Activated naive CD8-positive, alpha-beta T cell treated with anti-CD3 and anti-CD28 coated beads, Interleukin-2, amount 10 ng/mL, durations not matched to agents 7 days and 5 days (primary cell): ENCODE measurements around the gene RCAN3. TPM values are rescaled to one million over a fixed set of nuclear protein-coding genes. Genes with fewer than 3 reads are reported as not detected.

ENCODE experiments used
- ATAC-seq: fragments of 150-1000 bp; cut with Tn5 transposase; one replicate; pipeline ENCODE4 v1.10.0; 2021; ENCODE audit warnings: low read depth, moderate library complexity
- POLR2A ChIA-PET: fragments of 350-600 bp; sonication (Branson Sonifier 250); formaldehyde crosslinking; loops from one replicate; lab custom pipeline; 2021; ENCODE audit warnings: antibody characterized with exemption; lab: Charles Lee
- DNase-seq: peaks from one replicate; pipeline ENCODE4 v3.0.0; 2021
- H3K27ac Mint-ChIP-seq: one replicate; pipeline ENCODE4 v1.8.0; 2022; ENCODE audit warnings: mild to moderate bottlenecking, mixed read lengths
- H3K27me3 Mint-ChIP-seq: one replicate; pipeline ENCODE4 v1.8.0; 2022; ENCODE audit warnings: mild to moderate bottlenecking, moderate library complexity, mixed read lengths
- H3K36me3 Mint-ChIP-seq: one replicate; pipeline ENCODE4 v1.8.0; 2021; ENCODE audit warnings: mild to moderate bottlenecking, mixed read lengths
- H3K4me1 Mint-ChIP-seq: one replicate; pipeline ENCODE4 v1.8.0; 2021; ENCODE audit warnings: mixed read lengths
- H3K4me3 Mint-ChIP-seq: one replicate; pipeline ENCODE4 v1.8.0; 2022; ENCODE audit warnings: mild to moderate bottlenecking, moderate library complexity, mixed read lengths
- H3K9me3 Mint-ChIP-seq: one replicate; pipeline ENCODE4 v1.8.0; 2021; ENCODE audit warnings: mixed read lengths
- total RNA-seq, 2 experiments: library from RNA; stranded (reverse); gene quantifications; one replicate each; pipeline ENCODE4 v1.2.3, GENCODE V29; 2021

The RCAN3 gene
- total RNA-seq, 2 experiments from 2014 or later, result 77.4 to 84.8 TPM

DNA sequence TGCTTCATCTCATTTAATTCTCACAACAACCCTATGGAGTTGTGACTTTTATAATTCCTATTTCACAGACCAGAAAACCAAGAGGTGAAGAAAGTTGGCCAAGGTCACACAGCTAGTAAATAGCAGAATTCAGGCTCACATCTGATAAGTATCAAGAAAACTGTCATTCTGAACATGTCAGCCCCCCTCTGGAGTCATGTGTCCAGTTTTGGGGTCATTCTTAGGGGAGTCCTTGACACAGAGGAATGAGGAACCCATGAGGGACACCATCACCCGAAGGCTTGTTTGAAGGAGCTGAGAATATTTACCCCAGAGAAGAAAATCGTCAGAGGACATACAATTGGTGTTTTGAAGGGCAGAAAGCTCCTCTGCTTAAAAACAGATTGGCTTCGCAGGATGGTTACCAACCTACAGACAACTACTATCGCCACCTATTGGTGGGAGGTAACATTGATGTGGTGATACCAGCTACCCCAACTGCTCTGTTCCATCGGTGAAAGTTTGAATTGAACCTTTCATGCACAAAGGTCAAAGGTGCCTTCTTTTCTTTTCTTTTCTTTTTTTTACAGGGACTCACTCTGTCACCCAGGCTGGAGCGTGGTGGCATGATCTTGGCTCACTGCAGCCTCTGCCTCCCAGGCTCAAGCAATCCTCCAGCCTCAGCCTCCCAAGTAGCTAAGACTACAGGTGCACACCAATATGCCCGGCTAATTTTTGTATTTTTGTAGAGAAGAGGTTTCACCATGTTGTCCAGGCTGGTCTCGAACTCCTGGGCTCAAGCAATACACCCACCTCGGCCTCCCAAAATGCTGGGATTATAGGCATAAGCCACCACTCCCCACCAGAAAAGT lies 84.6 kb downstream of the RCAN3 start:
- H3K36me3 Mint-ChIP-seq, result no peaks in the 10 kb centered on the region
- DNase-seq (no peak), ATAC-seq (peak; percentile 99)
- no peaks in the 10 kb centered on the region for H3K9me3 Mint-ChIP-seq
- peaks cover 13% of the 10 kb centered on the region for H3K4me1 Mint-ChIP-seq
- POLR2A ChIA-PET, result interaction anchor here (0.7 to 1.1 kb wide), 6 partner anchors 22 to 172 kb away, joined by 3 to 7 read pairs (median 4); partner anchors contain the start of gene NIPAL3
- peak overlapping the region; percentile 82 for H3K27ac Mint-ChIP-seq
- peak overlapping the region; percentile 22 for H3K4me3 Mint-ChIP-seq
- peaks cover 8% of the 10 kb centered on the region for H3K27me3 Mint-ChIP-seq

- Mint-ChIP-seq H3K4me1 (peaks cover 13% of the 10 kb centered on the region), H3K4me3 (no peak overlapping the region), H3K9me3 (no peaks in the 10 kb centered on the region), H3K36me3 (no peaks in the 10 kb centered on the region), H3K27ac (no peak overlapping the region), H3K27me3 (peaks cover 8% of the 10 kb centered on the region)
- ATAC-seq, result no peak
- POLR2A ChIA-PET, result no interaction called here
- DNase-seq, result no peak
Observed at GRCh38 chr1:24588573-24588972, 85.9 kb downstream of the RCAN3 start.

- no peak overlapping the region for H3K27ac Mint-ChIP-seq
- DNase-seq (no peak), ATAC-seq (no peak)
- no peaks in the 10 kb centered on the region for H3K36me3 Mint-ChIP-seq
- peaks cover 8% of the 10 kb centered on the region for H3K27me3 Mint-ChIP-seq
- peaks cover 11% of the 10 kb centered on the region for H3K4me1 Mint-ChIP-seq
- no peak overlapping the region for H3K4me3 Mint-ChIP-seq
- POLR2A ChIA-PET, result no interaction called here
- H3K9me3 Mint-ChIP-seq, result no peaks in the 10 kb centered on the region
Observed at GRCh38 chr1:24589200-24589599, 86.6 kb downstream of the RCAN3 start.

Other genes starting within 250 kb of the RCAN3 start
- not detected for gene GRHL3, start 183.5 kb upstream of the RCAN3 start, total RNA-seq
- 1 to 10 TPM; 8.6 to 9.0 TPM for gene STPG1, start 89.1 kb upstream of the RCAN3 start, total RNA-seq
- 10 to 100 TPM; 54.1 to 55.1 TPM for gene NIPAL3, start 87.0 kb upstream of the RCAN3 start, total RNA-seq
- gene NCMAP, start 53.3 kb downstream of the RCAN3 start, total RNA-seq, result under 1 TPM; 0.19 to 0.23 TPM
- gene SRRM1, start 140.5 kb downstream of the RCAN3 start, total RNA-seq, result 100 to 1,000 TPM; 211 to 220 TPM
- gene CLIC4, start 242.6 kb downstream of the RCAN3 start, total RNA-seq, result 1 to 10 TPM; 9.1 to 9.8 TPM